ENCODE results near the gene KLC1. TPM values are rescaled to one million over a fixed set of nuclear protein-coding genes. Genes with fewer than 3 reads are reported as not detected.
"Not testable (repeated sequence)": the region's sequence is repeated elsewhere in the genome, so short reads cannot be mapped to it uniquely, and the experiment has no call there.

KLC1 gene
- polyA plus RNA-seq (ENCODE audit: insufficient read length in 3 of 3), result 100 to 1,000 TPM in 2 of 3 donors, 10 to 100 TPM in 1; 96.5 to 146 (median 145) TPM
- long read RNA-seq, donor 1, full-length matches to known transcripts, result 15 of 24 reads
- long read RNA-seq, donor 1, partial matches to known transcripts, result 9 of 24 reads
- long read RNA-seq, donor 1, other reads (novel, unspliced or antisense), result 0 of 24 reads
- long read RNA-seq, donor 2, full-length matches to known transcripts, result 18 of 33 reads
- long read RNA-seq, donor 2, partial matches to known transcripts, result 15 of 33 reads
- long read RNA-seq, donor 2, other reads (novel, unspliced or antisense), result 0 of 33 reads
- long read RNA-seq, donor 3, full-length matches to known transcripts, result 20 of 51 reads
- long read RNA-seq, donor 3, partial matches to known transcripts, result 31 of 51 reads
- long read RNA-seq, donor 3, other reads (novel, unspliced or antisense), result 0 of 51 reads
- long read RNA-seq, donor 4, full-length matches to known transcripts, result 22 of 22 reads
- long read RNA-seq, donor 4, partial matches to known transcripts, result 0 of 22 reads
- long read RNA-seq, donor 4, other reads (novel, unspliced or antisense), result 0 of 22 reads
- long read RNA-seq, donor 5, full-length matches to known transcripts, result 6 of 6 reads
- long read RNA-seq, donor 5, partial matches to known transcripts, result 0 of 6 reads
- long read RNA-seq, donor 5, other reads (novel, unspliced or antisense), result 0 of 6 reads
- long read RNA-seq, donor 6, partial matches to known transcripts, result 8 of 16 reads
- long read RNA-seq, donor 6, other reads (novel, unspliced or antisense), result 0 of 16 reads
- long read RNA-seq, donor 7, transcript KLC1-221 (2 exons, 1,150 nt), result major isoform, 5 of 28 reads
- long read RNA-seq, donor 7, partial matches to known transcripts, result 15 of 28 reads
- long read RNA-seq, donor 7, other reads (novel, unspliced or antisense), result 0 of 28 reads
- long read RNA-seq, donor 8, full-length matches to known transcripts, result 13 of 13 reads
- long read RNA-seq, donor 8, partial matches to known transcripts, result 0 of 13 reads
- long read RNA-seq, donor 8, other reads (novel, unspliced or antisense), result 0 of 13 reads
- long read RNA-seq, donor 9, full-length matches to known transcripts, result 24 of 40 reads
- long read RNA-seq, donor 9, partial matches to known transcripts, result 16 of 40 reads
- long read RNA-seq, donor 9, other reads (novel, unspliced or antisense), result 0 of 40 reads
- long read RNA-seq, donor 10, full-length matches to known transcripts, result 12 of 38 reads
- long read RNA-seq, donor 10, partial matches to known transcripts, result 26 of 38 reads
- long read RNA-seq, donor 10, other reads (novel, unspliced or antisense), result 0 of 38 reads
- long read RNA-seq, donor 11, full-length matches to known transcripts, result 13 of 25 reads
- long read RNA-seq, donor 11, partial matches to known transcripts, result 12 of 25 reads
- long read RNA-seq, donor 11, other reads (novel, unspliced or antisense), result 0 of 25 reads
- long read RNA-seq, donor 12, full-length matches to known transcripts, result 28 of 35 reads
- long read RNA-seq, donor 12, partial matches to known transcripts, result 7 of 35 reads
- long read RNA-seq, donor 12, other reads (novel, unspliced or antisense), result 0 of 35 reads
- long read RNA-seq, donor 13, partial matches to known transcripts, result 8 of 15 reads
- long read RNA-seq, donor 13, other reads (novel, unspliced or antisense), result 0 of 15 reads
- long read RNA-seq, donor 14, result 0 reads
- long read RNA-seq, donor 15, result 0 reads
- long read RNA-seq, donor 16, full-length matches to known transcripts, result 20 of 20 reads
- long read RNA-seq, donor 16, partial matches to known transcripts, result 0 of 20 reads
- long read RNA-seq, donor 16, other reads (novel, unspliced or antisense), result 0 of 20 reads

- DNase-seq, result peak; percentile 78
Observed at GRCh38 chr14:103628684-103629502, at the start of gene KLC1. KLC1 (plus strand) TSS chr14:103629211; CDS start chr14:103654565, 25,354 bp downstream.

GRCh38 chr14:103581206-103581605, 47.8 kb upstream of the KLC1 start:
- DNase-seq, result no peak

- no peak for DNase-seq
Observed at GRCh38 chr14:103581954-103582703, 46.9 kb upstream of the KLC1 start.

- DNase-seq, result no peak
Observed at GRCh38 chr14:103584326-103584915, 44.6 kb upstream of the KLC1 start.

GRCh38 chr14:103593577-103593976, 35.4 kb upstream of the KLC1 start:
- no peak for DNase-seq

GRCh38 chr14:103594265-103594664, 34.7 kb upstream of the KLC1 start:
- no peak for DNase-seq

GRCh38 chr14:103597623-103598377, 31.2 kb upstream of the KLC1 start:
- no peak for DNase-seq

- DNase-seq, result no peak
Observed at GRCh38 chr14:103600503-103600902, 28.5 kb upstream of the KLC1 start.

GRCh38 chr14:103604620-103605019, 24.4 kb upstream of the KLC1 start:
- no peak for DNase-seq

- DNase-seq, result peak; percentile 94
Observed at GRCh38 chr14:103606963-103607668, 21.9 kb upstream of the KLC1 start.

GRCh38 chr14:103607822-103608221, 21.2 kb upstream of the KLC1 start:
- DNase-seq, result no peak

- not testable (repeated sequence) for DNase-seq
Observed at GRCh38 chr14:103609081-103609480, 19.9 kb upstream of the KLC1 start.

GRCh38 chr14:103611215-103611614, 17.8 kb upstream of the KLC1 start:
- DNase-seq, result no peak

- no peak for DNase-seq
Observed at GRCh38 chr14:103613517-103613916, 15.5 kb upstream of the KLC1 start.

GRCh38 chr14:103616635-103617300, 12.2 kb upstream of the KLC1 start:
- DNase-seq, result no peak

- no peak for DNase-seq
Observed at GRCh38 chr14:103619057-103619456, 10.0 kb upstream of the KLC1 start.

- DNase-seq, result no peak
Observed at GRCh38 chr14:103621860-103622259, 7.2 kb upstream of the KLC1 start.
